Type B pancreatic cell (in vitro differentiated cells): ENCODE results near the gene ERN2. TPM values are rescaled to one million over a fixed set of nuclear protein-coding genes. Genes with fewer than 3 reads are reported as not detected.
"Not testable (repeated sequence)": the region's sequence is repeated elsewhere in the genome, so short reads cannot be mapped to it uniquely, and the experiment has no call there.

Experiments
- DNase-seq: peaks from one replicate; pipeline ENCODE4 v3.0.0; 2021; ENCODE audit warnings: mixed read lengths; ENCODE audit not compliant: unreplicated experiment; ENCODE audit errors: extremely low spot score
- H3K27ac Mint-ChIP-seq: 2 replicates; pipeline ENCODE4 v1.8.0; 2021; ENCODE audit warnings: mild to moderate bottlenecking, mixed read lengths
- H3K27me3 Mint-ChIP-seq: 2 replicates; pipeline ENCODE4 v1.8.0; 2021; ENCODE audit warnings: mixed read lengths
- H3K36me3 Mint-ChIP-seq: 2 replicates; pipeline ENCODE4 v1.8.0; 2021; ENCODE audit warnings: mixed read lengths
- H3K4me1 Mint-ChIP-seq: one replicate; pipeline ENCODE4 v1.8.0; 2021; ENCODE audit warnings: mixed read lengths; ENCODE audit not compliant: unreplicated experiment
- H3K4me3 Mint-ChIP-seq: 2 replicates; pipeline ENCODE4 v1.8.0; 2021; ENCODE audit warnings: mild to moderate bottlenecking, mixed read lengths
- H3K9me3 Mint-ChIP-seq: 2 replicates; pipeline ENCODE4 v1.8.0; 2021; ENCODE audit warnings: mixed read lengths
- total RNA-seq: library from RNA; stranded (reverse); gene quantifications from 2 replicates; pipeline ENCODE4 v1.2.1, GENCODE V29; 2021; ENCODE audit warnings: low replicate concordance
- TF ChIP-seq, protein P1 (sequence below): fragments of 200-600 bp; sonication (generic); conservative IDR thresholded peaks from 2 replicates; pipeline ENCODE4 v1.5.0; 2021; ENCODE audit warnings: antibody characterized with exemption, mild to moderate bottlenecking

ERN2 gene
- total RNA-seq, 1 donor from 2014 or later: 3.1 TPM

GRCh38 chr16:23726710-23727109 is 13.7 kb upstream of the ERN2 start:
- TF ChIP-seq, protein P1, sequence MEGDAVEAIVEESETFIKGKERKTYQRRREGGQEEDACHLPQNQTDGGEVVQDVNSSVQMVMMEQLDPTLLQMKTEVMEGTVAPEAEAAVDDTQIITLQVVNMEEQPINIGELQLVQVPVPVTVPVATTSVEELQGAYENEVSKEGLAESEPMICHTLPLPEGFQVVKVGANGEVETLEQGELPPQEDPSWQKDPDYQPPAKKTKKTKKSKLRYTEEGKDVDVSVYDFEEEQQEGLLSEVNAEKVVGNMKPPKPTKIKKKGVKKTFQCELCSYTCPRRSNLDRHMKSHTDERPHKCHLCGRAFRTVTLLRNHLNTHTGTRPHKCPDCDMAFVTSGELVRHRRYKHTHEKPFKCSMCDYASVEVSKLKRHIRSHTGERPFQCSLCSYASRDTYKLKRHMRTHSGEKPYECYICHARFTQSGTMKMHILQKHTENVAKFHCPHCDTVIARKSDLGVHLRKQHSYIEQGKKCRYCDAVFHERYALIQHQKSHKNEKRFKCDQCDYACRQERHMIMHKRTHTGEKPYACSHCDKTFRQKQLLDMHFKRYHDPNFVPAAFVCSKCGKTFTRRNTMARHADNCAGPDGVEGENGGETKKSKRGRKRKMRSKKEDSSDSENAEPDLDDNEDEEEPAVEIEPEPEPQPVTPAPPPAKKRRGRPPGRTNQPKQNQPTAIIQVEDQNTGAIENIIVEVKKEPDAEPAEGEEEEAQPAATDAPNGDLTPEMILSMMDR: no peak
- Mint-ChIP-seq H3K9me3 (peaks cover 8% of the 10 kb centered on the region), H3K4me3 (no peak overlapping the region), H3K36me3 (no peaks in the 10 kb centered on the region), H3K27ac (no peak overlapping the region), H3K27me3 (peaks cover 13% of the 10 kb centered on the region), H3K4me1 (peaks cover 5% of the 10 kb centered on the region)
- no peak for DNase-seq

- Mint-ChIP-seq H3K27ac (no peak overlapping the region), H3K4me1 (peaks cover 5% of the 10 kb centered on the region), H3K36me3 (no peaks in the 10 kb centered on the region), H3K4me3 (no peak overlapping the region), H3K9me3 (peaks cover 8% of the 10 kb centered on the region), H3K27me3 (peaks cover 9% of the 10 kb centered on the region)
- TF ChIP-seq, protein P1: no peak
- DNase-seq: no peak
Observed at GRCh38 chr16:23724785-23725131, 11.7 kb upstream of the ERN2 start.

GRCh38 chr16:23724096-23724784 is 11.2 kb upstream of the ERN2 start:
- Mint-ChIP-seq H3K27me3 (peaks cover 8% of the 10 kb centered on the region), H3K9me3 (peaks cover 8% of the 10 kb centered on the region), H3K4me3 (no peak overlapping the region), H3K4me1 (peaks cover 5% of the 10 kb centered on the region), H3K36me3 (no peaks in the 10 kb centered on the region), H3K27ac (no peak overlapping the region)
- DNase-seq: no peak
- TF ChIP-seq, protein P1: no peak

GRCh38 chr16:23722613-23723240 is 9.7 kb upstream of the ERN2 start:
- not testable (repeated sequence) for H3K36me3 Mint-ChIP-seq, H3K27ac Mint-ChIP-seq, H3K4me1 Mint-ChIP-seq, DNase-seq, H3K4me3 Mint-ChIP-seq, H3K9me3 Mint-ChIP-seq
- peaks cover 14% of the 10 kb centered on the region for H3K27me3 Mint-ChIP-seq

GRCh38 chr16:23716484-23716883 is 3.5 kb upstream of the ERN2 start:
- TF ChIP-seq, protein P1: no peak
- no peak for DNase-seq
- H3K4me1 Mint-ChIP-seq: no peaks in the 10 kb centered on the region
- H3K4me3 Mint-ChIP-seq: no peak overlapping the region
- peaks cover 54% of the 10 kb centered on the region for H3K27me3 Mint-ChIP-seq
- no peak overlapping the region for H3K27ac Mint-ChIP-seq
- H3K9me3 Mint-ChIP-seq: no peaks in the 10 kb centered on the region
- no peaks in the 10 kb centered on the region for H3K36me3 Mint-ChIP-seq

DNA sequence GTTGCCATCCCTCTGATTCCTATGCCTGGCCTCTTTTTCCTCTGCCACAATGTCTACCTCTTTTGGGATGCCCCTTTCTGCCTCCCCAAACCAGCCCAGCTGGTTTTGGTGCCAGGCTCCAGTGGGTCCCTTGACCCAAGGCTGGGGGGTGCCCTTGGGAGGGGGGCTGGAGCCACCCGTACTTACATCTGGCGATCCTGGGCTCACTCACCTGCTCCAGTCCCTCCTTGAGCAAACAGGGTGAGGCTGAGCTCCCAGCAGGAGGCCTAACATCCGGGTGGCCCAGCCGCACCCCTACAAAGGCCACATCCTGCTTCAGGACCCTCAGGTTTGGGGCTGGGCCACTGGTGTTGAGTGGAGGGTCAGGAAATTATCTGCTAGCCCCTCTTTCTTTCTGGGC is 1.2 kb downstream of the ERN2 start:
- Mint-ChIP-seq H3K27ac (no peak overlapping the region), H3K9me3 (no peaks in the 10 kb centered on the region), H3K36me3 (no peaks in the 10 kb centered on the region), H3K27me3 (peaks cover 61% of the 10 kb centered on the region), H3K4me1 (no peaks in the 10 kb centered on the region), H3K4me3 (no peak overlapping the region)
- no peak for DNase-seq
- TF ChIP-seq, protein P1: no peak
